NT2/D1 (cell line): ENCODE measurements around the gene BMP6.

Source experiments
- YY1 ChIP-seq: IDR thresholded peaks from 2 replicates; pipeline ENCODE4 v1.6.1; 2011; ENCODE audit not compliant: insufficient read length, insufficient read depth
- ZNF274 ChIP-seq: IDR thresholded peaks from 2 replicates; pipeline ENCODE4 v1.6.1; 2011; ENCODE audit warnings: mild to moderate bottlenecking, low read depth, low read length

- no peak for TF ChIP-seq YY1
- TF ChIP-seq ZNF274: no peak
Measured at GRCh38 chr6:7809346-7809745, 83.4 kb downstream of the BMP6 start.
